Hepatocyte (in vitro differentiated cells): ENCODE results near the gene NAP1L5. TPM values are rescaled to one million over a fixed set of nuclear protein-coding genes. Genes with fewer than 3 reads are reported as not detected.

Source experiments
- DNase-seq: peaks from one replicate; pipeline ENCODE4 v3.0.0-alpha.2; 2016; ENCODE audit warnings: low spot score
- H2AFZ ChIP-seq: fragments of 200-600 bp; sonication (generic); 2 replicates; pipeline ENCODE4 v1.6.0; 2016; ENCODE audit warnings: antibody characterized with exemption, mild to moderate bottlenecking
- H3K27ac ChIP-seq: fragments of 200-600 bp; sonication (generic); 2 replicates; pipeline ENCODE4 v1.5.1; 2016; ENCODE audit warnings: mild to moderate bottlenecking
- H3K27me3 ChIP-seq: fragments of 200-600 bp; sonication (generic); 2 replicates; pipeline ENCODE4 v1.6.1; 2016
- H3K36me3 ChIP-seq: fragments of 200-600 bp; sonication (generic); replicated peaks from 2 replicates; pipeline ENCODE4 v1.5.1; 2016; ENCODE audit warnings: low read depth; ENCODE audit not compliant: insufficient read depth
- H3K4me1 ChIP-seq: fragments of 200-600 bp; sonication (generic); 2 replicates; pipeline ENCODE4 v1.5.1; 2016; ENCODE audit warnings: mild to moderate bottlenecking, moderate library complexity; ENCODE audit not compliant: insufficient read depth
- H3K4me2 ChIP-seq: fragments of 200-600 bp; sonication (generic); 2 replicates; pipeline ENCODE4 v1.6.0; 2016
- H3K4me3 ChIP-seq: fragments of 200-600 bp; sonication (generic); 2 replicates; pipeline ENCODE4 v1.5.1; 2016; ENCODE audit warnings: mild to moderate bottlenecking
- H3K79me2 ChIP-seq: fragments of 200-600 bp; sonication (generic); 2 replicates; pipeline ENCODE4 v1.6.0; 2017; ENCODE audit warnings: mild to moderate bottlenecking
- H3K9me2 ChIP-seq: fragments of 200-600 bp; sonication (generic); replicated peaks from 2 replicates; pipeline ENCODE4 v1.6.0; 2017; ENCODE audit warnings: mild to moderate bottlenecking; ENCODE audit not compliant: insufficient read depth
- H3K9me3 ChIP-seq: fragments of 200-600 bp; sonication (generic); 2 replicates; pipeline ENCODE4 v1.5.1; 2016; ENCODE audit warnings: low read depth, mild to moderate bottlenecking
- H4K20me1 ChIP-seq: fragments of 200-600 bp; sonication (generic); 2 replicates; pipeline ENCODE4 v1.6.0; 2016; ENCODE audit warnings: mild to moderate bottlenecking; ENCODE audit not compliant: insufficient read depth, poor library complexity, severe bottlenecking
- EZH2 ChIP-seq: fragments of 200-600 bp; sonication (generic); IDR thresholded peaks from 2 replicates; pipeline ENCODE4 v1.6.1; 2016; ENCODE audit warnings: antibody characterized with exemption, mild to moderate bottlenecking, borderline replicate concordance
- EZH2phosphoT487 ChIP-seq: fragments of 200-600 bp; sonication (generic); IDR thresholded peaks from one replicate; pipeline ENCODE4 v1.6.1; 2018; ENCODE audit warnings: antibody characterized with exemption, mild to moderate bottlenecking, low read depth, moderate library complexity; ENCODE audit not compliant: unreplicated experiment, severe bottlenecking
- WGBS: methylation state at CpG from one replicate; pipeline ENCODE4 v1.1.6; 2016; ENCODE audit warnings: low lambda C conversion rate; ENCODE audit errors: missing lambda C conversion rate; 5-methylcytosine and 5-hydroxymethylcytosine counted together
- polyA plus RNA-seq: library from polyadenylated mRNA; unstranded; fragments of >200 nt; fragmentation: Nextera tagmentation; extraction: Ambion mirVana; gene quantifications from 2 replicates; pipeline ENCODE4 v1.2.1, GENCODE V29; 2016
- total RNA-seq: library from RNA; depleted of rRNA; stranded (reverse); fragments of >200 nt; gene quantifications from 2 replicates; pipeline ENCODE4 v1.2.3, GENCODE V29; 2014
- TF ChIP-seq, protein P1 (sequence below): fragments of 200-600 bp; sonication (generic); IDR thresholded peaks from 2 replicates; pipeline ENCODE4 v1.5.1; 2016; ENCODE audit warnings: antibody characterized with exemption, mild to moderate bottlenecking; ENCODE audit not compliant: poor library complexity

Gene NAP1L5
- total and polyA plus RNA-seq, 2 experiments from 2014 or later: 7.4 to 8.0 TPM

DNA sequence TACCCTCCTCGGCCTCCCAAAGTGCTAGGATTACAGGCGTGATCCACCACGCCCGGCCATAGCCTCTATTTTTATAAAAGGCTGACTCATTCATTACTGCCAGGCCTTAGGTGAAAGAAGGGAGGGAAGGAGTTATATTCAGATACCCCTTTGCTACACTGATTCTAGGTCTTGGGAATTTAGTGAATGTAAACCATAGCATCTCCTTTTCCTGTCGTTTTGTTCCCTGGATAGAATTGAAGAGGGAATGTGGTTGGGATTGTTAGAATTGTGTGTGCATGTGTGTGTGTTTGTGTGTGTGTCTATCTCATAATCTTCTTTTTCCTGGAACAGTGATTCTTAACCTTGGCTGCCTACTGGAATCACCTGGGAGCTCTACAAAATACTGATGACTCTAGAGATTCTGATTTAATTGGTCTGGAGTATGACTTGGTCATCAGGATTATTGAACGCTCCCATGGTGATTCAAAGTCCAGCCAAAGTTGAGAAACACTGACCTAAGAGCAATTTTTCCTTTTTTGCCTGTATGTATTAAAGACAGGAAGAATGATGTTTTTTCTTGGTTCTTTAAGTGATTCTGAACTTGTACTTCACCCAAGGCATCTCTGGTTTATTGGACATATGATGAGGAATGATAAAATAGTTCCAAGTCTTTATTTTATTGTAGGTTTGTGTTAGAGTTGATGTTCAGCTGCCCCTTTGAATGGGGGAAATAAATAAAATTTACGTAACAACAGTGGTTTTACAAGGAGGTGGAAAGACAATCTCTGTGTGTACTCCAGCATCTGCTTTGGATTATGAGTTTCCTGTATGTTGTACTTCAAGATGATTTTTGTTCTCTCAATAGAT lies 37.0 kb downstream of the NAP1L5 start:
- DNase-seq: no peak
- Histone ChIP-seq H3K9me2 (no peaks in the 10 kb centered on the region), H3K9me3 (no peaks in the 10 kb centered on the region), H3K36me3 (no peaks in the 10 kb centered on the region), H3K4me1 (peaks cover 21% of the 10 kb centered on the region), H3K4me3 (no peak overlapping the region), H4K20me1 (no peaks in the 10 kb centered on the region), H3K27me3 (no peaks in the 10 kb centered on the region), H3K27ac (peak overlapping the region; percentile 23), H3K79me2 (no peaks in the 10 kb centered on the region), H2AFZ (no peak overlapping the region), H3K4me2 (no peak overlapping the region)
- TF ChIP-seq, protein P1, sequence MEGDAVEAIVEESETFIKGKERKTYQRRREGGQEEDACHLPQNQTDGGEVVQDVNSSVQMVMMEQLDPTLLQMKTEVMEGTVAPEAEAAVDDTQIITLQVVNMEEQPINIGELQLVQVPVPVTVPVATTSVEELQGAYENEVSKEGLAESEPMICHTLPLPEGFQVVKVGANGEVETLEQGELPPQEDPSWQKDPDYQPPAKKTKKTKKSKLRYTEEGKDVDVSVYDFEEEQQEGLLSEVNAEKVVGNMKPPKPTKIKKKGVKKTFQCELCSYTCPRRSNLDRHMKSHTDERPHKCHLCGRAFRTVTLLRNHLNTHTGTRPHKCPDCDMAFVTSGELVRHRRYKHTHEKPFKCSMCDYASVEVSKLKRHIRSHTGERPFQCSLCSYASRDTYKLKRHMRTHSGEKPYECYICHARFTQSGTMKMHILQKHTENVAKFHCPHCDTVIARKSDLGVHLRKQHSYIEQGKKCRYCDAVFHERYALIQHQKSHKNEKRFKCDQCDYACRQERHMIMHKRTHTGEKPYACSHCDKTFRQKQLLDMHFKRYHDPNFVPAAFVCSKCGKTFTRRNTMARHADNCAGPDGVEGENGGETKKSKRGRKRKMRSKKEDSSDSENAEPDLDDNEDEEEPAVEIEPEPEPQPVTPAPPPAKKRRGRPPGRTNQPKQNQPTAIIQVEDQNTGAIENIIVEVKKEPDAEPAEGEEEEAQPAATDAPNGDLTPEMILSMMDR: no peak
- TF ChIP-seq EZH2phosphoT487: no peak
- TF ChIP-seq EZH2: no peak
- WGBS: 67% methylated on average over 7 of the region's 7 CpGs

DNA sequence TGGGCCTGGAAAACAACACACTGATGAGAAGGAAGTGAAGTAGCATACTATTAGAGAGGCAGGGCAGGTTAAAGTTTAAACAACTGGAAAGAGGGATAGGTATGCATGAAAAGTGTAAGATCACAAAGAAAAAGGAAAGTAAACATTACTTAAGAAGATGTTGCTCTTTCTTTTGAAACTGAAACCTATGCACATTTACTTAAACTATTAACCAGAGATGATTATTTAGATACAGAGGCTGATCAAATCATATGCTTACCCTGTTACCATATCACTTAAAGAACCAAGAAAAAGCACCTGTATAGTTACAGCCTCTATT lies 37.8 kb downstream of the NAP1L5 start:
- H3K4me2 ChIP-seq: peak overlapping the region; percentile 44
- no peaks in the 10 kb centered on the region for H3K79me2 ChIP-seq
- TF ChIP-seq EZH2 (no peak), EZH2phosphoT487 (no peak)
- TF ChIP-seq, protein P1: no peak
- H3K4me1 ChIP-seq: peaks cover 21% of the 10 kb centered on the region
- no peak overlapping the region for H3K4me3 ChIP-seq
- DNase-seq: peak; percentile 8
- H3K27ac ChIP-seq: peak overlapping the region; percentile 23
- H3K9me3 ChIP-seq: no peaks in the 10 kb centered on the region
- no peaks in the 10 kb centered on the region for H3K36me3 ChIP-seq
- no peaks in the 10 kb centered on the region for H3K27me3 ChIP-seq
- no peak overlapping the region for H2AFZ ChIP-seq
- no peaks in the 10 kb centered on the region for H4K20me1 ChIP-seq
- H3K9me2 ChIP-seq: no peaks in the 10 kb centered on the region

DNA sequence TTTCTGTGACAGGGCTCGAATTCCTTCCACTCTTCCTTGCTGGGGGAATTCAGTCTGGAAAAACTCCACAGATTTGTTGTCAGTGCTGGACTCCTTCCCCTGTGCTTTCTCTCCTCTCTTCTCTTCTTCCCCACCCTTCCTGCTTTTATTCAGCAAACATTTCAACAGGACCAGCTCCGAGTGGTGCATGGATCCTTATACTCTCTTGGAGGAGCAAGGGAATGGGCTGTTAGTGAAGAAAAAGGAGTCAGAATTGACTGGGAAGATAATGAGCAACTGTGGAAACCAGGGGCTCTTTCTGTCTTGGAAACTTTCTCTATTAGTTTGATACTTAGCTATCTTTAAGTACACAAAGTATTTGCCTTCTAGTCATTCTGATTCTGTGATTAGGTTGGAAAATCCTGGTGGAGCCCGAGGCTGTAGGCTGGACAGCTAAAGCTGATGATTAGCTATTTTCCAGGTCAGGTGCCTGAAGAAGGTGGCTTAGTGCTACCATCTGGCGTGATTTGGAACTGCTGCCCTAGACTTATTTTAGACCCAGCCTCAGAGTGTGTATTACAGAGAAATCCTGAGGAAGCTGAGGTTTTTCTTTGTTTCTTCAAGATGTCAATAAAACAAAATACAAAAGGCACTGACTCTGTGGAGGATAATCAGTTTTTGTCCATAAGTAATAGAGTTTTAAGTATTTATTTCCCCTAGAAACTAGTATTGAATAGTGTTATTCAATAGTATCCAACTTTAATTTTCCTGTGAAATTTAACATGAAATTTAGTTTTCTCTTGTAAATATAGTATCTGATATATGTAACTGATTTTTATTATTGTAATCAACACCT lies 38.4 kb downstream of the NAP1L5 start:
- H3K79me2 ChIP-seq: no peaks in the 10 kb centered on the region
- no peaks in the 10 kb centered on the region for H4K20me1 ChIP-seq
- no peak overlapping the region for H2AFZ ChIP-seq
- DNase-seq: peak; percentile 79
- peak overlapping the region; percentile 50 for H3K27ac ChIP-seq
- no peak for TF ChIP-seq EZH2
- TF ChIP-seq, protein P1: peak; percentile 69
- H3K9me3 ChIP-seq: no peaks in the 10 kb centered on the region
- H3K36me3 ChIP-seq: no peaks in the 10 kb centered on the region
- 49% methylated on average over 4 of the region's 4 CpGs for WGBS
- H3K4me1 ChIP-seq: peaks cover 21% of the 10 kb centered on the region
- H3K4me2 ChIP-seq: peak overlapping the region; percentile 55
- no peaks in the 10 kb centered on the region for H3K9me2 ChIP-seq
- no peak overlapping the region for H3K4me3 ChIP-seq
- H3K27me3 ChIP-seq: no peaks in the 10 kb centered on the region
